SIG-M5 treated with dmso at 0.1 percent for 504 hours (cell line): ENCODE measurements around the gene LHX1.

ENCODE experiments used
- DNase-seq: peaks from one replicate; lab custom pipeline; 2025; ENCODE audit not compliant: unreplicated experiment; lab: John Stamatoyannopoulos, UW

LHX1 gene

GRCh38 chr17:36937001-36937958 lies at the start of gene LHX1:
LHX1 (plus strand) TSS chr17:36937475; CDS start chr17:36938198, 723 bp downstream.
- DNase-seq, result no peak

GRCh38 chr17:36888236-36888951 lies 48.9 kb upstream of the LHX1 start:
- no peak for DNase-seq

GRCh38 chr17:36889770-36890349 lies 47.4 kb upstream of the LHX1 start:
- no peak for DNase-seq

DNA sequence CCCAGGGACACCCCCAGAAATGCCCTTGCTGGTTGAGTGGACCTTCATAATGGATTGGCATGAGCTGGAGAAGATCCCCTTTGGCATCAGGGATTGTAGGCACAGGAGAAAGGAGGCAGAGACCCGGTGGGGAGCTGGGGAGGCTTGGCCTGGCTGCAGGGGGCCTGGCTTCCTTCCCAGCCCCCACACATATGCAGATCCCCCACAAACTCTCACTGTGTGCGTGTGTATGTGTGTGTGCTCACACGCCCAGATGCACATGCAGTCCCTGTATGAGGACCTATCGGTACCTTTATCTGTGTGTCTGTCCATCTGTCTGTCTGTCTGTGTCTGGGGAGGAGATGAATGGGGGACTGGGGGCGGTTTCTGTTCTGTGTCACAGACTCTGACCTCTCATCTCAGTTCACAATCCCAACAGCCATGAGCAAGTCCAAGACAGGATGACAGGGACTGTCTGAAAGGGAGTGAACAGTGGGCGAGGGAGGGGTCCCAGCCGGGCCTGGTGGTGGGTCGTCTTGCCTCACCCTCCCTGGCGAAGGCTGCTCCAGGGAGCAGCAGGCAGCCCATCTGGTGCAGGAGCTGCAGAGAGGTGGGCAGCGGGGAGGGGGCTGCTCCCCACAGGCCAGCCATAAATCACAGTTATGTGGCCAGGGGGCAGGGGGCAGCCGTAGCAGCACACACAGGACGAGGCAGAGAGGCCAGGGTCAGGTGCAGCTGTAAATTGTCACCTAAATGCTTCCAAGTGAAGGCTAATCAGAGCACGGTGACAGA lies 46.7 kb upstream of the LHX1 start:
- no peak for DNase-seq

GRCh38 chr17:36892112-36892838 lies 45.0 kb upstream of the LHX1 start:
- no peak for DNase-seq

DNA sequence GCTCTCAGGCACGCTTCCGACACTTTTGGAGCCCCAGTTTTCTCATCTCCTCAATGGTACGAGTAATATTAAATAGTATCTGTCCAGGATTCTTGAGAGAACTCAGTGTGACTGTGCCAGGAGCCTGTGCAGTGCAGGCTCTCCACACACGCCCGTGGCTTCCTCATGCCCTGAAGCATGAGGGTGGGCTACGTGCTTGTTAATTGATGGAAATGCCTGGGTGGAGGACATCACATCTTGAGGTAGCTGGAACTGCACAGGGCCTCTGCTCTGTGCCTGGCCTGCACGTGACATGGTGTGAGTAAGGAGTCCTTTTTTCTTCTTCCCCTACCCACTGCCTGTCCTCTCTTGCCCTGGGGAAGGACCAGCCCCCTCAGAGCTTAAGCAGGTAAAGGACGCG lies 43.1 kb upstream of the LHX1 start:
- DNase-seq, result no peak

GRCh38 chr17:36894925-36895324 lies 42.4 kb upstream of the LHX1 start:
- DNase-seq, result no peak

GRCh38 chr17:36899250-36900159 lies 37.8 kb upstream of the LHX1 start:
- DNase-seq, result no peak

DNA sequence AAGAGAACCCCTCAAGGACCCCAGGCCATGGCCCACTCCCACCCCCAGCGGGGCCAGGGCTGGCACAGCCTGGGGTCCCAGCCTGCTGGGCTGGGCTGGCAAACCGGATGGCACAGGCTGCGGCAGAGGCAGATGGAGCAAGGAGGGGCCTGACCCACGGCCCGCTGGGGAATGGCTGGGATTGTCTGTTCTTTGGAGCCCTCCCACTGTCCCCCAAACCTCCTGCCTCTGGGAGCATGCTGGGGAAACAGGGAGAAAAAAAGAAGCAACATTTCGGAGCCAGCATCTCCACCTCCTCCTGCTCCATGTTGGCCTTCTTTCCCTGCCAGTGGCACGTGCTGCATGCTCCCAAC lies 37.1 kb upstream of the LHX1 start:
- DNase-seq, result no peak

- no peak for DNase-seq
Observed at GRCh38 chr17:36901506-36901905, 35.8 kb upstream of the LHX1 start.

- DNase-seq, result no peak
Observed at GRCh38 chr17:36907407-36907806, 29.9 kb upstream of the LHX1 start.

- no peak for DNase-seq
Observed at GRCh38 chr17:36910513-36910912, 26.8 kb upstream of the LHX1 start.

DNA sequence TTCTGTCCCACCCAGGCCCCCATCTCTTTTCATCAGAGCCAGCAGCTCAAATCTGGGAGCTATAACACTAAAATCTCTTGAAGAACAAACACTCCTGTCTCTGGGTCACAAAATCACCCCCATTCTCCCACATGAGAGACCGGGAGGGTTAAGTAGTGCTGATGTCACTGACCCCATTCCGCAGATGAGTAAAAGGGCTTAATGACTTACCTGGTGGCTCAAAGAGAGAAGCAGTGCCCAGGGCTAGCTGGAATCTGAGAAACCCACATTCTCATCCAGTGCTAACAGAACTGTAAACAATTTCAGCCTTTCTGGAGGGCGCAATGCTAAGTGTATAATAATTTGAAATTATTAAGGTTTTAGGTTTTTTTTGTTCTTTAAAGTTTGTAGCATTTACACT lies 26.3 kb upstream of the LHX1 start:
- no peak for DNase-seq

DNA sequence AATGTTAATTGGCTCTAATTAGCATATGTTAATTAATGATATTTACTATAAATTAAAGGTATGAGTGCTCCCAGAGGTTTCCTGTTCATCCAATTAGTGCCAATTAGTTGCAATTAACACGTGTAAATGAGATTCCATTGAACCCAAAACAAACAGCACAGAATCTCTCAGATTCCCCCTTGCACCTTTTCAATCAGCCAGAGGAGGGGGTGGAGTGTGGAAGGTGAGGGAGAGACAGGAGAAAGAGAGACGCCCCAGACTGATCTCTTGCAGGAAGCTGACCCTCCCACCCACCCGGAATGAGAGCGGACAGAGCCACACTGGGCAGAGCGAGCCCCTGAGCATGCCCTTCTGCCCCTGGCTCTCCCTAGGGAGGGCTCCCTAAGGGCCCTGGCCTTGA lies 24.1 kb upstream of the LHX1 start:
- DNase-seq, result no peak

GRCh38 chr17:36918211-36918691 lies 19.0 kb upstream of the LHX1 start:
- no peak for DNase-seq

- DNase-seq, result no peak
Observed at GRCh38 chr17:36919407-36919968, 17.8 kb upstream of the LHX1 start.

- no peak for DNase-seq
Observed at GRCh38 chr17:36920032-36921005, 17.0 kb upstream of the LHX1 start.
